Astrocyte (in vitro differentiated cells and primary cell): ENCODE measurements around the gene PGPEP1.

Source experiments
- EZH2 ChIP-seq: IDR thresholded peaks from 2 replicates; pipeline ENCODE4 v1.6.1; 2012; ENCODE audit warnings: mild to moderate bottlenecking, low read length, inconsistent platforms; ENCODE audit not compliant: insufficient read depth
- TF ChIP-seq, protein P1 (sequence below): IDR thresholded peaks from 2 replicates; pipeline ENCODE4 v1.5.1; 2011; ENCODE audit warnings: low read depth, mild to moderate bottlenecking, inconsistent platforms, low read length, moderate library complexity; ENCODE audit not compliant: insufficient read depth

DNA sequence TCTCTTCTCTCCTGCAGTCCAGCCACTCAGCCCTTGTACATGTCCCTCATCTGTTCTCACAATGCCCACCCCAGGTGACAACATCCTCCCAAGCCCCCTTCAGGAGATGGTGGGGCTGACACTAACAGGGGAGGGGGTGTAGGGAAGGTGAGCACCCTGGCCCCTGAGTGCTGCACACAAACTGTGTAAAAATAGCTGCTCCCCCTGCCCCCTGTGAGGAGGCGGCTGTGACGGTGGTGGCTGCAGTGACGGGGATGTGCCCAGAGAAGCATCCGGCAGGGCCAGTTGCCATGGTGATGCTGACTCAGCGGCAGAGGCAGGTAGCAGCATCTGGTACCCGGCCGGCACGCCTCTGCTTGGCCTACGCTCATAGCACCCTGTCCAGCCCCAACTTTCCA lies 45.9 kb upstream of the PGPEP1 start:
- TF ChIP-seq, protein P1, sequence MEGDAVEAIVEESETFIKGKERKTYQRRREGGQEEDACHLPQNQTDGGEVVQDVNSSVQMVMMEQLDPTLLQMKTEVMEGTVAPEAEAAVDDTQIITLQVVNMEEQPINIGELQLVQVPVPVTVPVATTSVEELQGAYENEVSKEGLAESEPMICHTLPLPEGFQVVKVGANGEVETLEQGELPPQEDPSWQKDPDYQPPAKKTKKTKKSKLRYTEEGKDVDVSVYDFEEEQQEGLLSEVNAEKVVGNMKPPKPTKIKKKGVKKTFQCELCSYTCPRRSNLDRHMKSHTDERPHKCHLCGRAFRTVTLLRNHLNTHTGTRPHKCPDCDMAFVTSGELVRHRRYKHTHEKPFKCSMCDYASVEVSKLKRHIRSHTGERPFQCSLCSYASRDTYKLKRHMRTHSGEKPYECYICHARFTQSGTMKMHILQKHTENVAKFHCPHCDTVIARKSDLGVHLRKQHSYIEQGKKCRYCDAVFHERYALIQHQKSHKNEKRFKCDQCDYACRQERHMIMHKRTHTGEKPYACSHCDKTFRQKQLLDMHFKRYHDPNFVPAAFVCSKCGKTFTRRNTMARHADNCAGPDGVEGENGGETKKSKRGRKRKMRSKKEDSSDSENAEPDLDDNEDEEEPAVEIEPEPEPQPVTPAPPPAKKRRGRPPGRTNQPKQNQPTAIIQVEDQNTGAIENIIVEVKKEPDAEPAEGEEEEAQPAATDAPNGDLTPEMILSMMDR, result no peak
- no peak for TF ChIP-seq EZH2
